Suprapubic skin (tissue), 4 donors: ENCODE measurements around the gene CD63.

ENCODE experiments used
- CTCF ChIP-seq, 2 donors: fragments of 200-600 bp in 1 of 2; fragments of 450-650 bp in 1 of 2; sonication (generic) in 1 of 2; IDR thresholded peaks; one replicate each; pipeline ENCODE4 v1.5.1; 2016 to 2019; ENCODE audit warnings: antibody characterized with exemption in 2 of 2, mild to moderate bottlenecking in 1 of 2, moderate library complexity in 1 of 2
- EP300 ChIP-seq: sonication (generic); formaldehyde crosslinking; IDR thresholded peaks from one replicate; pipeline ENCODE4 v1.6.1; 2017; ENCODE audit warnings: antibody characterized with exemption
- POLR2A ChIP-seq, 2 donors: fragments of 450-650 bp; IDR thresholded peaks; one replicate each; pipeline ENCODE4 v1.6.1; 2017; ENCODE audit warnings: antibody characterized with exemption in 2 of 2, mild to moderate bottlenecking in 2 of 2, moderate library complexity in 2 of 2
- POLR2AphosphoS5 ChIP-seq, 3 donors: sonication (generic); formaldehyde crosslinking; IDR thresholded peaks; one replicate each; pipeline ENCODE4 v1.6.1; 2017; ENCODE audit warnings: antibody characterized with exemption in 3 of 3

- TF ChIP-seq CTCF (IDR thresholded peaks at IDR 0.05), result no peak
- no peak for TF ChIP-seq POLR2A (IDR thresholded peaks at IDR 0.05)
- TF ChIP-seq EP300, result no peak
- no peak for TF ChIP-seq POLR2AphosphoS5 (IDR thresholded peaks at IDR 0.05)
Observed at GRCh38 chr12:55683676-55684075, 45.1 kb downstream of the CD63 start.
